Measurements from ENCODE around the gene SMARCC2. TPM values are rescaled to one million over a fixed set of nuclear protein-coding genes. Genes with fewer than 3 reads are reported as not detected.

SMARCC2 gene
- total RNA-seq, 1 donor from 2014 or later: 136 TPM

DNA sequence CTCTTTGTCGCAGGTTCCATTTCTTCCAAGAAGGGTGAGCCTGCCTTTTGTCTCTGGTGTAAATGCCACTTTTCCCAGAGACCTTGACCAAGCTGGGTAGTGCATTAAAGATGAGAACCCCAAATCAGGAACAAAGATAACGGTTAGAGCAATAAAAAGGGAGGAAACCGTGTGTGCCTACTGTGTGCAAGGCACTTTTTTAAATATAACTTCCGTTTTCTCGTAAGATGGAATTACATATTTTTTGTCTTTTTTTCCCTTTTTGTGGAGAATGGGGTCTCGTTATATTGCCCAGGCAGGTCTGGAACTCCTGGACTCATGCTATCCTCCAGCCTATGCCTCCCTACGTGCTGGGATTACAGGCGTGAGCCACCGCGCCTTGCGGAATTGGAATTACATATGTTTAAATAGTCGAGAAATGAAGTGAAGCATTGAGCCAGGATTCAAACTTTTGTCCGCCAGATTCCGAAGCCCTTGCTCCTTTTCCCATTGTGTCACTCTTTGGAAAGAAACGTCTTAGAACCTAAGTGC, 34.4 kb upstream of the SMARCC2 start:
- intact Hi-C loops (cut with micrococcal nuclease): loop anchor here (1.0 to 5.0 kb wide), 7 partner anchors 30 to 245 kb away; partner anchors contain the start of genes COQ10A, CS, MYL6B and PAN2
- Mint-ChIP-seq H3K4me1 (ENCODE audit: low read depth) (peaks cover 41% of the 10 kb centered on the region), H3K9me3 (no peaks in the 10 kb centered on the region), H3K27ac (peak overlapping the region; percentile 76), H3K27me3 (ENCODE audit: low read depth) (no peaks in the 10 kb centered on the region), H3K36me3 (ENCODE audit: low read depth) (peaks cover 22% of the 10 kb centered on the region), H3K4me3 (ENCODE audit: low read depth) (peak overlapping the region; percentile 99)
- no peak for DNase-seq (ENCODE audit: low spot score)

DNA sequence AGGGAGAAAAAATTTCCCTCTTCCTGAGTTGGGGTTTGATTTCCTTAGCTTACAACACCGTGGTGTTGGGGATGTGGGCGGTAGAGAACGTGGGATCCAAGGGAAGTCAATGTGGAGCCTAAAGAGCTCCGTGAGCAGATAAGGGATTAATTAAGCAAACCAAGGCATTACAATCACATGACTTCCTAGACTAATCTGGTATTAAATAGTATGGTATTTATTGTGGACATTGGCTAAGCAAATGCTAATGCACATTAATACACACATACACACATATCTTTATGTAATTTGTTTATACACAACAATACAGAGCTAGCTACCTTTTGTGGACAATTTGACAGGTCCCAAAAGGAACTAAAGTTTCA, 33.2 kb upstream of the SMARCC2 start:
- Mint-ChIP-seq H3K27me3 (ENCODE audit: low read depth) (no peaks in the 10 kb centered on the region), H3K4me3 (ENCODE audit: low read depth) (peak overlapping the region; percentile 99), H3K36me3 (ENCODE audit: low read depth) (peaks cover 22% of the 10 kb centered on the region), H3K4me1 (ENCODE audit: low read depth) (peaks cover 41% of the 10 kb centered on the region), H3K9me3 (no peaks in the 10 kb centered on the region), H3K27ac (peak overlapping the region; percentile 92)
- DNase-seq (ENCODE audit: low spot score): no peak
- intact Hi-C loops (cut with micrococcal nuclease): loop anchor here (1.0 to 5.0 kb wide), 4 partner anchors 33 to 110 kb away; partner anchors contain the start of genes CS, MYL6B, PAN2 and SMARCC2

DNA sequence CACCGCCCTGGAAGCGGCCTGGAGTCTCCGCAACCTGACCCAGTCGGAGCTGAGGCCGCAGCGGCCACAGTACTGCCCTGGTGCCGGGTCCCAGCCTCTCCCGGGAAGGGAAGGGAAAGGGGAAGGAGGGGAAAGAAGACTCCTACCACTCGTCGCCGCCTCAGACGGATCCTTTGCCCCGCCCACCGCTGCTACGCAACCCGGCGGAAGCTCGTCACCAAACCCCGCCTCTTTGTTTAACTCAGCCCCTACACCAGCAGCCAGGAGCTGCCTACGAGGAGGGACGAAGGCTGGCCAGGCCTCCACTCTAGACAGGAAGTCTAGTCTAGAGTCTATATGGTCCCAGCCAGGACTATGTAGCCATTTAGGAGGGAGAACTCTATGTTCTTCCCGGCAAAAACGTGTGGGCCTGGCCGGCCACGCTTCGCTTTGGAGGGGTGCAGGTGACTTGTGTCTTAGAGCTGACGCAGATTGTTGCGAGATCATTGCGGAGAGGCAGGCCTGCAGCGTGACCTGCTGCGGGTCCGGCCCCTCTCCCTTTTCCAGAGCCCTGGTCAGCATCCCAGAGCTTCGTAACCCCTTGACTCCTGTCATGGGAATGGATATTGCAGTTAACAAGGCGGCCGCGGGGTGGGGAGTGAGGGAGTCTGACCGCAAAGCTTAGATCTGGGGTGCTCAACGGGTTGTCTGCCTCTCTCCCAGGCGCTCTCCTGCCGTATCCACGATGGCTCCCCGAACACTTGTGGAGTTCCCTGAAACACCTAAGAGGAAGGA, 32.7 kb upstream of the SMARCC2 start, which contains the start of gene RNF41:
Gene RNF41 (minus strand): TSS at position 166 of the 774 bp plus-strand sequence. CDS start 7,875 bp downstream, outside the sequence.
- peaks cover 39% of the 10 kb centered on the region for H3K4me1 Mint-ChIP-seq (ENCODE audit: low read depth)
- peak within 1 kb of the TSS; percentile 92 for H3K27ac Mint-ChIP-seq
- no peaks in the 10 kb centered on the region for H3K27me3 Mint-ChIP-seq (ENCODE audit: low read depth)
- H3K4me3 Mint-ChIP-seq (ENCODE audit: low read depth): peak within 1 kb of the TSS; percentile 99
- intact Hi-C loops (cut with micrococcal nuclease): loop anchor here (1.0 to 5.0 kb wide), 4 partner anchors 33 to 110 kb away; partner anchors contain the start of genes CS, MYL6B, PAN2 and SMARCC2
- no peaks in the 10 kb centered on the region for H3K9me3 Mint-ChIP-seq
- peak; percentile 89 for DNase-seq (ENCODE audit: low spot score)
- H3K36me3 Mint-ChIP-seq (ENCODE audit: low read depth): peaks cover 18% of the 10 kb centered on the region

DNA sequence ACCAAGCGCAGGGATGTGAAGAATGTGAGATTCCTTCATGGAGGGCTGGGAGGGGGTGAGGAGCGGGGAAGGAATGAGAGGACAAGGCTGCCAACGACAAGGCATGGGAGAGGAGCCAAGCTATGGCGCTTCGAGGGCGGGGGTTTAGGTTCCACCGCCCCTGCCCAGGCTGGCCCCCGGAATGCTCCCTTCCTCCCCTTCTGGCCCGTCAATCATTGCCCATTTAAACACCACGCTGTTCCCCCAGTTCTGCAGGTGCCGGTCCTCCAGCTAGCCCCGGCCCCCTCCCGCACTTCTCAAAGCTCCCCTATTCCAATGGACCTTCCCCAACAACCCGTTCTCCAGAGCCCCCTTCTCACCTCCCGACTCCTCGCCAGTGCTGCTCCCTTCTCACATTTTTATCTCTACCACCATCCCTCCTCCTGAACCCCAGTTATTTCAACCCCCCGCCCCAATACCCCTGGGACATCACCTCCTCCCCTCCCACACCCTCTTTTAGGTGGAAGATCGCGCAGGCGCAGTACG, 32.0 kb upstream of the SMARCC2 start:
- Mint-ChIP-seq H3K27ac (peak overlapping the region; percentile 92), H3K27me3 (ENCODE audit: low read depth) (no peaks in the 10 kb centered on the region), H3K36me3 (ENCODE audit: low read depth) (peaks cover 20% of the 10 kb centered on the region), H3K4me1 (ENCODE audit: low read depth) (peaks cover 38% of the 10 kb centered on the region), H3K9me3 (no peaks in the 10 kb centered on the region), H3K4me3 (ENCODE audit: low read depth) (peak overlapping the region; percentile 99)
- no peak for DNase-seq (ENCODE audit: low spot score)
- intact Hi-C loops (cut with micrococcal nuclease): loop anchor here (5.0 kb wide), 2 partner anchors 69 to 111 kb away; partner anchors contain the start of genes MYL6B and PAN2

DNA sequence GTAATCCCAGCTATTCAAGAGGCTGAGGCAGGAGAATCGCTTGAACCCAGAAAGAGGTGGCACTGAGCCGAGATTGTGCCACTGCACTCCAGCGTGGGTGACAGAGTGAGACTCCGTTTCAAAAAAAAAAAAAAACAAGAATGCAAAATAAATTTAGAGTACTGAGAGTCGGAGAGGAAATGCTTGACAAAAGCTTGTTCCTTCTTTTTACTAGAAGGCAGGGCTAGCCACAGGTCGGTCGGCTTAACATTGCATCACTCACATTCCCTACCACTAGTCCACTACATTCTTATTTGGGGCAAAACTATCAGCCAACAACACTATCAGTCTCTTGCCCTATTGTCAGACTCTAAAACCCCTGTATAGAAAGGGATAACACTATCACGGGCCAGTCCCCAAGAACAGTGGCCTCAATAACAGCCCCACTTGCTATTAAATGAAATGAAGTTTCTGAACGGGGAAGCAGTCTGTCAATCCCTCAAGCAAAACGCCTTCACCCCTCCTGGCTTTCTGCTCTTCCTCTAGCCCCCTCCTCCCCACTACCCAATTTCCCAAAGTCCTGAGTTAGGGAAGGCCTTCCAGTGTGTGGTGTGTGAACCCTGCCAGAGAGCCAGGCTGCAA, 31.4 kb upstream of the SMARCC2 start:
- H3K4me1 Mint-ChIP-seq (ENCODE audit: low read depth): peaks cover 36% of the 10 kb centered on the region
- H3K36me3 Mint-ChIP-seq (ENCODE audit: low read depth): peaks cover 19% of the 10 kb centered on the region
- intact Hi-C loops (cut with micrococcal nuclease): loop anchor here (5.0 kb wide), 2 partner anchors 68 to 112 kb away; partner anchors contain the start of genes MYL6B and PAN2

DNA sequence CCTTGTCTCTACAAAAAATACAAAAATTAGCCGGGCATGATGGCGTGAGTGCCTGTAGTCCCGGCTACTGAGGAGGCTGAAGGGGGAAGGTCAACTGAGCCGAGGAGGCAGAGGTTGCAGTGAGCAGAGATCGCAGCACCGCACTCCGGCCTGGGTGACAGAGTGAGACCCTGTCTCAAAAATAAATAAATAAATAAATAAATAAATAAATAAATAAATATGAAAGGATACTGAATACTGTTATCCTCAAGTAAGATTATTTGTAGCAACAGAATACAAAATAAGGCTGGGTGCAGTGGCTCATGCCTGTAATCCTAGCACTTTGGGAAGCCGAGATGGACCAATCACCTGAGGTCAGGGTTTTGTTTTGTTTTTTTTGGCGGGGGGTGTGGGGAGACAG, 30.6 kb upstream of the SMARCC2 start:
- no peak for DNase-seq (ENCODE audit: low spot score)
- Mint-ChIP-seq H3K27me3 (ENCODE audit: low read depth) (no peaks in the 10 kb centered on the region), H3K4me3 (ENCODE audit: low read depth) (peak overlapping the region; percentile 60)

More for the DNA sequence above, 31.4 kb upstream of the SMARCC2 start:
- no peak for DNase-seq (ENCODE audit: low spot score)
- H3K4me3 Mint-ChIP-seq (ENCODE audit: low read depth): peak overlapping the region; percentile 99
- peak overlapping the region; percentile 92 for H3K27ac Mint-ChIP-seq
- no peaks in the 10 kb centered on the region for H3K9me3 Mint-ChIP-seq
- no peaks in the 10 kb centered on the region for H3K27me3 Mint-ChIP-seq (ENCODE audit: low read depth)

DNA sequence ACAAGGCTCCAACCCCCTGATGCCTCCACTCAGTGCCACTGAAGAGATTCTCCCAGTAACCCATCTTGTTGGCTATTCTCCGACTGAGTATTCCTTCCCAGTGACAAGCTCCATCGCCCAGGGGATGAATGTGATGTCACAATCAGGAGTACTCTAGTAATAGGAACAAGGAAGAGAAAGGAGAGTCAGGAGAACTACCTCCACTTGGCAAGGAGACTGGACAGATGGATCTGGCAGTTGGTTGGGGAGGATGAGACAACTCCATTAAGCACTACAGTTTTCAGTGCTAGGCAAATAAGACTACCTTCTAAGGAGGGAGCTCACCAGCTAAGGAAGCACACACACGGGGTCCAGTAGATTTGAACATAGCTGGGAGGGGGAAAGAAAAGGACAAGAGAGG, 27.2 kb upstream of the SMARCC2 start:
- intact Hi-C loops (cut with micrococcal nuclease): no loop called here
- DNase-seq (ENCODE audit: low spot score): no peak
- no peaks in the 10 kb centered on the region for H3K27me3 Mint-ChIP-seq (ENCODE audit: low read depth)
- H3K36me3 Mint-ChIP-seq (ENCODE audit: low read depth): peaks cover 38% of the 10 kb centered on the region
- peaks cover 8% of the 10 kb centered on the region for H3K4me1 Mint-ChIP-seq (ENCODE audit: low read depth)
- no peaks in the 10 kb centered on the region for H3K9me3 Mint-ChIP-seq
- H3K4me3 Mint-ChIP-seq (ENCODE audit: low read depth): no peak overlapping the region
- H3K27ac Mint-ChIP-seq: no peak overlapping the region

More for the DNA sequence above, 30.6 kb upstream of the SMARCC2 start:
- Mint-ChIP-seq H3K36me3 (ENCODE audit: low read depth) (peaks cover 15% of the 10 kb centered on the region), H3K9me3 (no peaks in the 10 kb centered on the region), H3K27ac (no peak overlapping the region), H3K4me1 (ENCODE audit: low read depth) (peaks cover 28% of the 10 kb centered on the region)
- intact Hi-C loops (cut with micrococcal nuclease): loop anchor here (5.0 kb wide), 2 partner anchors 68 to 112 kb away; partner anchors contain the start of genes MYL6B and PAN2

DNA sequence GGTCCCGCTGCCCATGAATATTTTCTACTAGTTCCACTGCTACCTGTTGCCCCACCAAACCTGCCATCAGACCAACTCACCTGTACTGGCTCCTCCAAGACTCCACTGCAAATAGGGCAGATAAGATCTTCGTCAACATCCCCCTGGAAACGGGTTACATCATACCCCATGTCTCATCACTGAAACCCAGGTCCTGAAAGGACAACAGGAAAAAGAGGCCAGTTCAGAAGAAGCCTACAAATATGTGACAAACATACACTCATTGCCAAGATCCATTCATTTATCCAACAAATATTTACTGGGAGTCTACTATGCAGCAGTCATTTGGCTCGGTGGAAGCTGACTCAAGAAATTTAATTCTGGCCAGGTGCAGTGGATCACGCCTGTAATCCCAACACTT, 24.6 kb upstream of the SMARCC2 start:
- no peak overlapping the region for H3K27ac Mint-ChIP-seq
- no peaks in the 10 kb centered on the region for H3K9me3 Mint-ChIP-seq
- intact Hi-C loops (cut with micrococcal nuclease): no loop called here
- no peak overlapping the region for H3K4me3 Mint-ChIP-seq (ENCODE audit: low read depth)
- no peak for DNase-seq (ENCODE audit: low spot score)
- no peaks in the 10 kb centered on the region for H3K4me1 Mint-ChIP-seq (ENCODE audit: low read depth)
- H3K27me3 Mint-ChIP-seq (ENCODE audit: low read depth): no peaks in the 10 kb centered on the region
- peaks cover 53% of the 10 kb centered on the region for H3K36me3 Mint-ChIP-seq (ENCODE audit: low read depth)

DNA sequence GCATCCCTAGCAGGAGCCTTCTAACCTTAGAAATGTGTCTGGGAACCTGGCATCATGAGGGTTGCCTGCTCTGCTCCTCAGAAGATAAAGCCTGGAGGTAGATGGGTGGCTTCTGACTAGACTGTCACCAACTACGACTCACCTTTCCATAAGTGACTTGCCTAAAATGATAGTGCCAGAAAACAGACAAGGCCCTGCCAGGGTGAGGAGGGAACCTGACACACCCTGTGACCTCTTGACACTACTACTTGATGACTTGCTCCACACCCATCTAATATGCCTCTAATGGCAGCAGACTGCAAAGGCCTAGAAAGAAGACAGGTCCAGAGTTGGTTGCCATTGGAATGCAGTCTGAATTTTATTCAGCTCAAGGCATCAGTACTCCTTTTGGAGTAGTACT, 23.1 kb upstream of the SMARCC2 start:
- H3K4me3 Mint-ChIP-seq (ENCODE audit: low read depth): no peak overlapping the region
- no peak for DNase-seq (ENCODE audit: low spot score)
- no peaks in the 10 kb centered on the region for H3K4me1 Mint-ChIP-seq (ENCODE audit: low read depth)
- H3K27me3 Mint-ChIP-seq (ENCODE audit: low read depth): no peaks in the 10 kb centered on the region
- no peak overlapping the region for H3K27ac Mint-ChIP-seq
- no peaks in the 10 kb centered on the region for H3K9me3 Mint-ChIP-seq
- peaks cover 62% of the 10 kb centered on the region for H3K36me3 Mint-ChIP-seq (ENCODE audit: low read depth)
- intact Hi-C loops (cut with micrococcal nuclease): no loop called here

DNA sequence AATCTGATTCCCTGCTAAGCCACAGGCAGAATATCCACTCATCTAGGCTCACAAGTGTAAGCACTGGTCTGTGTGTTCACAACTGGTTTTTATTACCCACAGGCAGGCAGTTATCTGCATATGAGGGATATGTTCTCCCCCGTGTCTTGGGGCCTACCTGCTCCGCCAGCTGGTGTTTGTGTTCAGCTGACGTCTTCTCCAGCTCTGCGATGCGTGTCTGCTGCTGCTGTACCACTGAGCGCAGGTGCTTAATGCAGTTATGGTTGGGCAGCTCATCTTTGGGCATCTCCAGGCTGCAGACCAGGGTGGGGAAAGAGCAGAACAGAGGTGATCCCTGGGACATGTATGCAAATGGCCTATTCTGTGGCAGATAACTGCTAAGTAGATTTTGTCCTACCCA, 18.7 kb upstream of the SMARCC2 start:
- H3K9me3 Mint-ChIP-seq: no peaks in the 10 kb centered on the region
- peaks cover 1% of the 10 kb centered on the region for H3K4me1 Mint-ChIP-seq (ENCODE audit: low read depth)
- no peak overlapping the region for H3K27ac Mint-ChIP-seq
- DNase-seq (ENCODE audit: low spot score): no peak
- peaks cover 52% of the 10 kb centered on the region for H3K36me3 Mint-ChIP-seq (ENCODE audit: low read depth)
- no peak overlapping the region for H3K4me3 Mint-ChIP-seq (ENCODE audit: low read depth)
- no peaks in the 10 kb centered on the region for H3K27me3 Mint-ChIP-seq (ENCODE audit: low read depth)
- intact Hi-C loops (cut with micrococcal nuclease): no loop called here

DNA sequence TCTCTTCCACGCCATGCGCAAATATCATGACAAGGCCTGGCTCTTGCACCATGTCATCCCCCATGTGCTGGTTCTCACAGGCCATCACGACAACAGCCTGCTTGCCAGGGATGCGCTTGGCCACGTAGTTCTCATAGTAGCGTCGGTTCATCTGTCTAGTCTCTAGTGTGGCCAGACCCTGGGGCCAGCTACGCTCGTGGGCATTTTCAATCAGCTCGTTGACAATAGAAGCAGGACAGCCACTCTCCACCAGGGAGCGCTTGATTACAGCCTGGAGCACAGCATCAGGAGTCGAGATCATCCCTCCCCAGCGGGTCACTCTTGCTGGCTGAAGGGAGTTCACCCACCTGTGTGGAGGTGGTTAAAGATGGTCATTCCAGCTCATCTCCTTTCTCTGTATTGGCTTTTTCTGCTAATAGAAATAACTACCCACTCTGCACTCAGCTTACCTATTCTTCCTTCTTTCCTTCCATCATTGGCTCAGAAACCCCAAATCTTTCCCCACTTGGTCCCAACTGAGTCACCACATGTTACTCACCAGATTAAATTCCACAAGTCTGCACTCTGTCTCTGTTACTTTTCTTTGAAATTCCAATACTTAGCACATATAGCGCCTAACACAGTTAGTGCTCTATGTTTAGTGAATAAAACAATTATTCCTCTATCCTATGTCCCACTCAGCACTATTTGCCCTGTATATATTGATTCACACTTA, 17.3 kb upstream of the SMARCC2 start:
- H3K27me3 Mint-ChIP-seq (ENCODE audit: low read depth): no peaks in the 10 kb centered on the region
- H3K4me3 Mint-ChIP-seq (ENCODE audit: low read depth): no peak overlapping the region
- intact Hi-C loops (cut with micrococcal nuclease): no loop called here
- H3K27ac Mint-ChIP-seq: no peak overlapping the region
- H3K9me3 Mint-ChIP-seq: no peaks in the 10 kb centered on the region
- H3K36me3 Mint-ChIP-seq (ENCODE audit: low read depth): peaks cover 41% of the 10 kb centered on the region
- H3K4me1 Mint-ChIP-seq (ENCODE audit: low read depth): peaks cover 1% of the 10 kb centered on the region
- DNase-seq (ENCODE audit: low spot score): no peak

DNA sequence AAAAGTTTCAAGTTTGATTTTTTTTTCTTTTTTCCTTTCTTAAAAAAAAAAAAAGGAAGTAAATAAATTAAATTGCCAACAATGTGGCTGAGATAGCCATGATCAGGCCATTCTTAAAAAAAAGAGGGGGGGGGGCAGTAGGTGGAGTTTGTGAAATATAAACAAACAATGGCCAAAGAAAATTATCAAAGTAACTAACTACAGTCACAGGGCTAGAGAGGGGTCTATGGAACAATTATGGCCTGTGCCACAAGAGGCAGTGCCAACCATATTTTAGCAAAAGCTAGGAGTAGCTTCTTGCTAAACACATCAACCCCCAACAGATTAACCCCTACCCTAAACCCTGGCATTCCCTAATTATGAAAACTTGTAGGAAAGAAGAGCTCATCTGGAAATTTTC, 16.2 kb upstream of the SMARCC2 start:
- H3K27ac Mint-ChIP-seq: no peak overlapping the region
- intact Hi-C loops (cut with micrococcal nuclease): no loop called here
- H3K9me3 Mint-ChIP-seq: no peaks in the 10 kb centered on the region
- DNase-seq (ENCODE audit: low spot score): no peak
- H3K36me3 Mint-ChIP-seq (ENCODE audit: low read depth): peaks cover 34% of the 10 kb centered on the region
- H3K4me1 Mint-ChIP-seq (ENCODE audit: low read depth): peaks cover 1% of the 10 kb centered on the region
- H3K4me3 Mint-ChIP-seq (ENCODE audit: low read depth): no peak overlapping the region
- H3K27me3 Mint-ChIP-seq (ENCODE audit: low read depth): no peaks in the 10 kb centered on the region
